ENCODE results near the gene ULK3. TPM values are rescaled to one million over a fixed set of nuclear protein-coding genes. Genes with fewer than 3 reads are reported as not detected.

Gene ULK3
- polyA plus RNA-seq, 1 donor, result 49.3 TPM

- DNase-seq, result no peak
Measured at GRCh38 chr15:74867466-74868038, 24.6 kb upstream of the ULK3 start.

- no peak for DNase-seq
Measured at GRCh38 chr15:74866090-74866489, 23.1 kb upstream of the ULK3 start.

- no peak for DNase-seq
Measured at GRCh38 chr15:74865316-74865715, 22.4 kb upstream of the ULK3 start.

- DNase-seq, result no peak
Measured at GRCh38 chr15:74864296-74864695, 21.3 kb upstream of the ULK3 start.

GRCh38 chr15:74863239-74864056 is 20.5 kb upstream of the ULK3 start:
- DNase-seq, result no peak

- DNase-seq, result no peak
Measured at GRCh38 chr15:74858369-74858740, 15.4 kb upstream of the ULK3 start.

- no peak for DNase-seq
Measured at GRCh38 chr15:74857671-74858368, 14.9 kb upstream of the ULK3 start.

- DNase-seq, result no peak
Measured at GRCh38 chr15:74857082-74857655, 14.2 kb upstream of the ULK3 start.

- no peak for DNase-seq
Measured at GRCh38 chr15:74856537-74856936, 13.6 kb upstream of the ULK3 start.

GRCh38 chr15:74855857-74856256 is 12.9 kb upstream of the ULK3 start:
- no peak for DNase-seq

GRCh38 chr15:74854453-74855022 is 11.6 kb upstream of the ULK3 start:
- no peak for DNase-seq

GRCh38 chr15:74851960-74852359 is 9.0 kb upstream of the ULK3 start:
- DNase-seq, result no peak

GRCh38 chr15:74850393-74850792 is 7.4 kb upstream of the ULK3 start:
- DNase-seq, result no peak

- DNase-seq, result no peak
Measured at GRCh38 chr15:74847432-74847831, 4.5 kb upstream of the ULK3 start.

- DNase-seq, result no peak
Measured at GRCh38 chr15:74845581-74845980, 2.6 kb upstream of the ULK3 start.

- no peak for DNase-seq
Measured at GRCh38 chr15:74845208-74845568, 2.2 kb upstream of the ULK3 start.

- no peak for DNase-seq
Measured at GRCh38 chr15:74844319-74845207, 1.6 kb upstream of the ULK3 start.

- no peak for DNase-seq
Measured at GRCh38 chr15:74843891-74844299, 939 bp upstream of the ULK3 start.

GRCh38 chr15:74843445-74843828 is 481 bp upstream of the ULK3 start:
- DNase-seq, result no peak

- no peak for DNase-seq
Measured at GRCh38 chr15:74841891-74842373, 1.0 kb downstream of the ULK3 start.

- DNase-seq, result no peak
Measured at GRCh38 chr15:74840851-74841775, 1.8 kb downstream of the ULK3 start.
